GM12801 (cell line): ENCODE results near the gene SYTL1.

Experiments
- TF ChIP-seq, protein P1 (sequence below): IDR thresholded peaks from one replicate; pipeline ENCODE4 v1.5.1; 2011; ENCODE audit warnings: control low read depth; ENCODE audit not compliant: insufficient read length; ENCODE audit errors: extremely low read depth

Gene SYTL1

DNA sequence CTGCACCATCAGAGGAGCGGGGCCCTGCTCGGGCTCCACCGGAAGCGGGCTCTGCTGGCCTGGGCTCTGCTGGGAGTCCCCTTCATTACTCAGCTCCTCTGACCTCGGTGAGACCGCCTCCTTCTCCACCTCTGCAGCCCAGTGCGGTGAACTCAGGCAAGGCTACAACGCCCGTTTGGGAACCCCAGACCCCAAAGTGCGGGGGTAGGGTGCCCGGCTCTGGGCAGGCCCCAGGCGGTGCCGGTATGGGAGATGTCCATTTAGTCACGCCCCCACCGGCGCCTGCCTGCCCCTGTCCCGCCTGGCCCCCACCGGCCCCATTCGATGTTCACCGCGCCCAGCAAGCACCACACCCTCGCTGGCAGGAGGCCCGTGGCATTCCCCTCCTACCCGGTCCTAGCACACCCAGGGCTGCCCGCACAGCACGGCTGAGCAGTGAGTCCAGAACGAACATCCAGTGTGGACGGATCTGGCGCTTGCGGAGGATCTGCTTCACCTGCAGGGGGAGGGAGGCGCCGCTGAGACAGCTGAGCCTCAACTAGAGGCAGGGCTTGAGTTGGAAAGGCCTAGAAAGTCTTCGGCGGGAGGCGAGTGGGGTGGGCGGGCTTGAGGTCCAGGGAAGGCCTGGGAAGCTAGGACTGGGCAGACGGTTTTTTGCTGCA lies 14.9 kb downstream of the SYTL1 start:
- TF ChIP-seq, protein P1, sequence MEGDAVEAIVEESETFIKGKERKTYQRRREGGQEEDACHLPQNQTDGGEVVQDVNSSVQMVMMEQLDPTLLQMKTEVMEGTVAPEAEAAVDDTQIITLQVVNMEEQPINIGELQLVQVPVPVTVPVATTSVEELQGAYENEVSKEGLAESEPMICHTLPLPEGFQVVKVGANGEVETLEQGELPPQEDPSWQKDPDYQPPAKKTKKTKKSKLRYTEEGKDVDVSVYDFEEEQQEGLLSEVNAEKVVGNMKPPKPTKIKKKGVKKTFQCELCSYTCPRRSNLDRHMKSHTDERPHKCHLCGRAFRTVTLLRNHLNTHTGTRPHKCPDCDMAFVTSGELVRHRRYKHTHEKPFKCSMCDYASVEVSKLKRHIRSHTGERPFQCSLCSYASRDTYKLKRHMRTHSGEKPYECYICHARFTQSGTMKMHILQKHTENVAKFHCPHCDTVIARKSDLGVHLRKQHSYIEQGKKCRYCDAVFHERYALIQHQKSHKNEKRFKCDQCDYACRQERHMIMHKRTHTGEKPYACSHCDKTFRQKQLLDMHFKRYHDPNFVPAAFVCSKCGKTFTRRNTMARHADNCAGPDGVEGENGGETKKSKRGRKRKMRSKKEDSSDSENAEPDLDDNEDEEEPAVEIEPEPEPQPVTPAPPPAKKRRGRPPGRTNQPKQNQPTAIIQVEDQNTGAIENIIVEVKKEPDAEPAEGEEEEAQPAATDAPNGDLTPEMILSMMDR: no peak

DNA sequence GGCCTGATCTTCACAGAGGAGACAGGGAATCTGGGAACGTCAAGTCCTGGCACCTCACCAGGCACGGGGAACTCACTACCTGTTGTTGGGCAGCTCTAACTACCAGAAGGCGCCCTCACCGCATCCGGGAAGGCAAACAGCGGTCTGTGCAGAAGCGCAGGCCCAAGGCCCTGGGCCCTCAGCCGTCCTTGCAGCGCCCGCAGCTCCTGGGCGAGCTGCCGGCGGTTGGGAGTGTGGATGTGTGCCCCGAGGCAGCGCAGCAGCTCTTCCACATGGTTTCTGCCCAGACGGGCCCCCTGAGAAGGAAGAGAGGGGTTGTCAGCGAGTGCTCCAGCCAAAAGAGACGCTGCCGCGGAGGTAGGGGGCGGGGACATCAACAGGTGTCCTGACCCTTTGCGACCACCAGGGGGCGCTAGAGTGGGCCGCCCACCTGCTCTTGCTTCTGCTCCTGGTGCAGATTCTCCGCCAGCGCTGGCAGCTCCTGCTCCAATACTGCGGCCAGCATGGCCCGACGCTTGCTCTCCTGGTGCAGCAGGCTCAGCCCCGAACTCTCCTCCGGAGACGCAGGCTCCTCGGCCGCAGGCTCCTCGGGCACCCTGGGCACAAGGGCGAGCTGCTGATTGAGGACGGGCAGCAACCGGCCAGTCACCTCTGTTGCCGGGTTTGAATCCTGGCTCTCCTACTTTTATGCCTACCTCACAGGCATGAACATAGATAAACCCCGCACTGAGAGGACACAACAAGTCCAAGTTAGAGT lies 15.6 kb downstream of the SYTL1 start:
- TF ChIP-seq, protein P1: no peak

DNA sequence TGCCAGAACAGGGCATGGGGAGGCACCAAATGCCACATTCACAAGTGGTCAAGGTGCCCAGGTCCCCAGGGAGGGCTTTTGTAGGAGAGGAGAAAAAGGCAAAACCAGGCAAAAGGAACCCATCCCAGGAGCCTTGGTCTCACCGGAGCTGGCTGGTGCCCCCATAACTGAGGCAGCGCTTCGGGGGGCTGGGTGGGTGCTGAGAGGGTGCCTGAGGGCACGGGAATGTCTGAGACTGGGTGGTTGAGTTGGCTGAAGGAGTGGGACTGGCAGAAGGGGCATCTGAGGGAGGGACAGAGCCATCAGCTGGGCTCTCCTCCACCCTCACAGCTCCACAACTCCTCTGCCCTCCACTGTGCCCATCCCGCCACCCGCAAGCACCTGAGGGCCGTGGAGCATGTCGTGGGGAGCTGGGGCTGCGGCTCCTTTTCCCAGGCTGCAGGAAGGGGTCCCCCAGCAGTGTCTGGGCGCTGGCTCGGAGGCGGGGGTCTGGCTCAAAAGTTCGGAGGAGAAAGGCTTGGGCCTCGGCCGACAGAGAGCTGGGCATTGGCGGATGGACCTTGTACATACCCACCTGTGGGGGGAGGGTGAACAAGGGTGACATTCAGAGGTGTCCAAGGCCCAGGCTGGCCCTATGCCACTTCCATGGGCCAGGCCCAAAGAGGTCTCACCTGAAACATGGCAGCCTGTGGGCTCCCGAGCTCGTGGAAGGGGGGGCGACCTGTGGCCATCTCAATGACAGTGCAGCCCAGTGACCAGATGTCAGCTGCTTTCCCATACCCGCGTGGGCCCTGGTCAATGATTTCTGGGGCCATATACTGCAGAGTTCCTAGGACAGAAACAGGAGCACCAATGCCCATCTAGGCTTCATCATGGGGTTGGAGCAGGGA lies 16.5 kb downstream of the SYTL1 start:
- TF ChIP-seq, protein P1: no peak

DNA sequence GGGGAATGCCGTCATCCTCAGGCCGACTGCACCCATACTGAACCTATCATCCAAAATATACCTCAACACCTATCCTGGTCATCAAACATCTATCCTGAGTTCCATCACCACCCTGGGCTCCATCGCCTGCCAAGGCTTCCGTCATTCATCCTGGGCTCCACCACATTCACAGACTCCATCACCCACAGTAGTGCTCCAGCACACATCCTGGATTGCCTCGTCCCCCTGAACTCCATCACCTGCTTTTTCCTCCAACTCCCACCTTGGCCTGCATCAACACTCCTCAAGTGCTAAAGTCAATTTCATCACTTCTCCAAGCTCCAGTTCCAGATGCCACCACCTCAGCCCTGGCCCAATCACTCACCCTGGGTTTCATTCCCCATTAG lies 17.1 kb downstream of the SYTL1 start:
- TF ChIP-seq, protein P1: no peak

DNA sequence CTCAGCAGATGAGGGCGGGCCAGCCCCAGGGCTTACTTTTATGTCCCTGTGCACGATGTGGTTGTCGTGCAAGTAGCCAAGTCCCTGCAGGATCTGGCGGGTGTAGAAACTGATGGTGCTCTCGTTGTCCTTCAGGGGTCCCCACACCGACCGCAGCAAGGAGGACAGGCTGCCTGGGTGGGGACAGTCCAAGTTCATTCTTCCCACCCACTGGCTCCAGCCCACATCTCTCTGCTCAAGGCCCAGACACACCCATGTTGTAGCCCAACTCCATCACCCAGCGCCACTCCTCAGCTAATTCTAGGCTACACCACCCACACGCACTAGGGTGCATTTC lies 18.0 kb downstream of the SYTL1 start:
- TF ChIP-seq, protein P1: no peak

DNA sequence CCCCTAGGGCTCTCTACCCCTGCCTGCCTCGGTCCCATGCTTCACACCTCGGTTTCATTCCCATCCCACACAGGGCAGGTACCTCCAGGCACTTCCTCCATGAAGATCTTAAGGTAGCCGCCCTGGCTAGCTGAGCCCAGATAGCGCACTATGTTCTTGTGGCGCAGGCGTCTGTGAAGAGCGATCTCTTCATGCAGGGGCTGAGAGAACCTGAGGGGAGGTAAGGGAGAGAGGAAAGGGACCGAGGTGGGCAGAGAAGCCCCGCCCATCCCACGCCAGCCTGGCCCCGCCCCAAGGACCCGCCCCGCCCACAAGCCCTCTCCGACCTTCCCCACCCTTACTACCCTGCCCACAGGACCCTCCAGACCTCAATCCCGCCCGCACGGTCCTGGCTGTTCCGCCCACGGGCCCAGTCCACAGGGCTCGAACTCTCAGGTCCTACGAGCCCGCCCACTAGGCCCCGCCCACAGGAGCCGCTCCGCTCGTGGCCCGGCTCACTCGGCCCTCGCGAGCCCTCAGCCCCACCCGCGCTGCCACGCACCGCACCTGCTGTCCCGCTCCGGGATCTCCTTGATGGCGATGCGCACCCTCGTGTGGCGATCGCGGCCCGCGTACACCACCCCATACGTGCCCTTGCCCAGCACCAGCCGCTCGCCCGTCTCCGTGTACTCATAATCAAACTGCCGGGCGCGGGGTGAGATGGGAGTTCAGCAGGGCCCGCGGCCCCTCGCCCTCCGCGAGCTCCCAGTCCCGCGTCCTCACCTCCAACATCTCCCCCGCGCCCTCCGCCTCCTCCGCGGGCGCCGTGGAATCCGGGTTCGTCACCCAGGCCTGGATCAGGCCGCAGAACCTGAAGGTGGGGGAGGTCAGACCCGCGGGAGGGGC lies 18.6 kb downstream of the SYTL1 start:
- TF ChIP-seq, protein P1: no peak
